SJCRH30 (cell line): ENCODE measurements around the gene GCAT. TPM values are rescaled to one million over a fixed set of nuclear protein-coding genes. Genes with fewer than 3 reads are reported as not detected.
"Not testable (repeated sequence)": the region's sequence is repeated elsewhere in the genome, so short reads cannot be mapped to it uniquely, and the experiment has no call there.

Experiments
- DNase-seq, 2 experiments: peaks; one replicate each; pipeline ENCODE4 v3.0.0-alpha.2; 2015 to 2020
- H3K27ac ChIP-seq: fragments of 250-450 bp; sonication (Bioruptor Pico); 2 replicates; pipeline ENCODE4 v1.5.1; 2020; ENCODE audit warnings: mild to moderate bottlenecking, moderate library complexity
- H3K27me3 ChIP-seq: fragments of 250-450 bp; sonication (Bioruptor Pico); 2 replicates; pipeline ENCODE4 v1.5.1; 2020; ENCODE audit warnings: mild to moderate bottlenecking, moderate library complexity
- H3K36me3 ChIP-seq: fragments of 250-450 bp; sonication (Bioruptor Pico); 2 replicates; pipeline ENCODE4 v1.5.1; 2020; ENCODE audit warnings: mild to moderate bottlenecking, moderate library complexity
- H3K4me1 ChIP-seq: fragments of 250-450 bp; sonication (Bioruptor Pico); 2 replicates; pipeline ENCODE4 v1.5.1; 2020; ENCODE audit warnings: mild to moderate bottlenecking, moderate library complexity
- H3K4me3 ChIP-seq: fragments of 250-450 bp; sonication (Bioruptor Pico); 2 replicates; pipeline ENCODE4 v1.5.1; 2020; ENCODE audit warnings: mild to moderate bottlenecking, moderate library complexity
- H3K9me3 ChIP-seq: fragments of 250-450 bp; sonication (Bioruptor Pico); replicated peaks from 2 replicates; pipeline ENCODE4 v1.5.1; 2020; ENCODE audit warnings: mild to moderate bottlenecking, moderate library complexity
- total RNA-seq: library from RNA; depleted of rRNA; stranded (reverse); fragments of >200 nt; shearing (Covaris generic); gene quantifications from 2 replicates; pipeline ENCODE4 v1.2.3, GENCODE V29; 2014

GCAT gene
- total RNA-seq, 1 experiment from 2014 or later, result 14.2 TPM

- no peaks in the 10 kb centered on the region for H3K9me3 ChIP-seq
- 0 out of 2 replicates have a peak, but pooled peaks cover 2% of the 10 kb centered on the region for H3K27me3 ChIP-seq
- peaks cover 3% of the 10 kb centered on the region for H3K4me1 ChIP-seq
- no peak overlapping the region for H3K27ac ChIP-seq
- no peak for DNase-seq
- no peaks in the 10 kb centered on the region for H3K36me3 ChIP-seq
- H3K4me3 ChIP-seq, result no peak overlapping the region
Observed at GRCh38 chr22:37797874-37798500, 9.7 kb upstream of the GCAT start.

- not testable (repeated sequence) for H3K36me3 ChIP-seq, H3K4me3 ChIP-seq, H3K27ac ChIP-seq, H3K27me3 ChIP-seq, DNase-seq, H3K9me3 ChIP-seq
- peaks cover 12% of the 10 kb centered on the region for H3K4me1 ChIP-seq
Observed at GRCh38 chr22:37799979-37800378, 7.8 kb upstream of the GCAT start.

- DNase-seq, result no peak
- Histone ChIP-seq H3K27ac (no peak overlapping the region), H3K27me3 (0 out of 2 replicates have a peak, but pooled peaks cover 2% of the 10 kb centered on the region), H3K9me3 (no peaks in the 10 kb centered on the region), H3K4me1 (peaks cover 16% of the 10 kb centered on the region), H3K36me3 (no peaks in the 10 kb centered on the region), H3K4me3 (peak overlapping the region; percentile 61)
Observed at GRCh38 chr22:37801946-37802309, 5.8 kb upstream of the GCAT start.

GRCh38 chr22:37802310-37803194, 5.2 kb upstream of the GCAT start:
- peaks cover 16% of the 10 kb centered on the region for H3K4me1 ChIP-seq
- no peaks in the 10 kb centered on the region for H3K9me3 ChIP-seq
- peak; percentile 45 to 63 for DNase-seq
- no peaks in the 10 kb centered on the region for H3K36me3 ChIP-seq
- no peak overlapping the region for H3K27ac ChIP-seq
- peak overlapping the region; percentile 61 for H3K4me3 ChIP-seq
- H3K27me3 ChIP-seq, result 0 out of 2 replicates have a peak, but pooled peaks cover 2% of the 10 kb centered on the region

GRCh38 chr22:37803195-37803638, 4.5 kb upstream of the GCAT start:
- DNase-seq, result no peak
- H3K4me3 ChIP-seq, result no peak overlapping the region
- 0 out of 2 replicates have a peak, but pooled peaks cover 2% of the 10 kb centered on the region for H3K27me3 ChIP-seq
- H3K4me1 ChIP-seq, result peaks cover 16% of the 10 kb centered on the region
- H3K9me3 ChIP-seq, result no peaks in the 10 kb centered on the region
- no peaks in the 10 kb centered on the region for H3K36me3 ChIP-seq
- H3K27ac ChIP-seq, result no peak overlapping the region

GRCh38 chr22:37803639-37804351, 3.9 kb upstream of the GCAT start:
- 0 out of 2 replicates have a peak, but pooled peaks cover 2% of the 10 kb centered on the region for H3K27me3 ChIP-seq
- no peaks in the 10 kb centered on the region for H3K9me3 ChIP-seq
- no peaks in the 10 kb centered on the region for H3K36me3 ChIP-seq
- DNase-seq, result no peak
- H3K4me3 ChIP-seq, result peak overlapping the region; percentile 69
- peaks cover 16% of the 10 kb centered on the region for H3K4me1 ChIP-seq
- no peak overlapping the region for H3K27ac ChIP-seq

- Histone ChIP-seq H3K36me3 (no peaks in the 10 kb centered on the region), H3K4me3 (peak overlapping the region; percentile 69), H3K27ac (peak overlapping the region; percentile 50; the same call in 1 of the 2 replicates), H3K27me3 (0 out of 2 replicates have a peak, but pooled peaks cover 2% of the 10 kb centered on the region), H3K4me1 (peaks cover 16% of the 10 kb centered on the region), H3K9me3 (no peaks in the 10 kb centered on the region)
- no peak for DNase-seq
Observed at GRCh38 chr22:37804352-37804880, 3.3 kb upstream of the GCAT start.

- no peaks in the 10 kb centered on the region for H3K36me3 ChIP-seq
- peak; percentile 86 for DNase-seq
- H3K4me3 ChIP-seq, result peak overlapping the region; percentile 69
- no peaks in the 10 kb centered on the region for H3K9me3 ChIP-seq
- 0 out of 2 replicates have a peak, but pooled peaks cover 2% of the 10 kb centered on the region for H3K27me3 ChIP-seq
- peak overlapping the region; percentile 50; the same call in 1 of the 2 replicates for H3K27ac ChIP-seq
- peaks cover 16% of the 10 kb centered on the region for H3K4me1 ChIP-seq
Observed at GRCh38 chr22:37804881-37805809, 2.6 kb upstream of the GCAT start.

- Histone ChIP-seq H3K27ac (no peak overlapping the region), H3K9me3 (no peaks in the 10 kb centered on the region), H3K27me3 (no peaks in the 10 kb centered on the region), H3K4me3 (peak overlapping the region; percentile 69), H3K4me1 (peaks cover 16% of the 10 kb centered on the region), H3K36me3 (no peaks in the 10 kb centered on the region)
- DNase-seq, result no peak
Observed at GRCh38 chr22:37805810-37806277, 1.9 kb upstream of the GCAT start.

GRCh38 chr22:37806409-37807333, 1.1 kb upstream of the GCAT start:
- Histone ChIP-seq H3K27ac (no peak overlapping the region), H3K27me3 (no peaks in the 10 kb centered on the region), H3K36me3 (no peaks in the 10 kb centered on the region), H3K9me3 (no peaks in the 10 kb centered on the region), H3K4me1 (peaks cover 16% of the 10 kb centered on the region), H3K4me3 (peak overlapping the region; percentile 69)
- DNase-seq, result peak in 1 of 2 experiments; percentile 34

GRCh38 chr22:37808294-37808657, 542 bp downstream of the GCAT start:
- DNase-seq, result peak in 1 of 2 experiments; percentile 17
- Histone ChIP-seq H3K9me3 (no peaks in the 10 kb centered on the region), H3K4me1 (peaks cover 11% of the 10 kb centered on the region; the same call in 1 of the 2 replicates), H3K27ac (no peak overlapping the region), H3K27me3 (no peaks in the 10 kb centered on the region), H3K36me3 (no peaks in the 10 kb centered on the region), H3K4me3 (peak overlapping the region; percentile 69)

GRCh38 chr22:37809672-37810333, 2.1 kb downstream of the GCAT start:
- H3K4me3 ChIP-seq, result no peak overlapping the region
- no peak for DNase-seq
- H3K9me3 ChIP-seq, result no peaks in the 10 kb centered on the region
- H3K36me3 ChIP-seq, result no peaks in the 10 kb centered on the region
- H3K27ac ChIP-seq, result no peak overlapping the region
- H3K27me3 ChIP-seq, result no peaks in the 10 kb centered on the region
- peaks cover 4% of the 10 kb centered on the region; the same call in 1 of the 2 replicates for H3K4me1 ChIP-seq
